Neural crest cell (in vitro differentiated cells): Measurements from ENCODE around the gene ITGBL1. TPM values are rescaled to one million over a fixed set of nuclear protein-coding genes. Genes with fewer than 3 reads are reported as not detected.

ENCODE experiments used
- DNase-seq: peaks from one replicate; pipeline ENCODE4 v3.0.0; 2021; ENCODE audit warnings: low read depth, mixed read lengths, low spot score
- H3K27ac Mint-ChIP-seq: one replicate; pipeline ENCODE4 v1.8.0; 2021; ENCODE audit warnings: mild to moderate bottlenecking, mixed read lengths; ENCODE audit not compliant: unreplicated experiment
- H3K27me3 Mint-ChIP-seq: 2 replicates; pipeline ENCODE4 v1.8.0; 2021; ENCODE audit warnings: low read depth, mild to moderate bottlenecking, mixed read lengths
- H3K36me3 Mint-ChIP-seq: 2 replicates; pipeline ENCODE4 v1.8.0; 2021; ENCODE audit warnings: low read depth, mild to moderate bottlenecking, mixed read lengths
- H3K4me1 Mint-ChIP-seq: 2 replicates; pipeline ENCODE4 v1.8.0; 2021; ENCODE audit warnings: mixed read lengths
- H3K4me3 Mint-ChIP-seq: one replicate; pipeline ENCODE4 v1.8.0; 2021; ENCODE audit warnings: mild to moderate bottlenecking, mixed read lengths
- H3K9me3 Mint-ChIP-seq: 2 replicates; pipeline ENCODE4 v1.8.0; 2021; ENCODE audit warnings: mixed read lengths
- CTCF ChIP-seq: fragments of 200-600 bp; sonication (generic); conservative IDR thresholded peaks from 2 replicates; pipeline ENCODE4 v1.5.0; 2021; ENCODE audit warnings: antibody characterized with exemption, mild to moderate bottlenecking
- total RNA-seq: library from RNA; stranded (reverse); gene quantifications from 2 replicates; pipeline ENCODE4 v1.2.1, GENCODE V29; 2021

The ITGBL1 gene
- total RNA-seq, 1 donor from 2014 or later: not detected

- Mint-ChIP-seq H3K9me3 (no peaks in the 10 kb centered on the region), H3K27me3 (peaks cover 4% of the 10 kb centered on the region), H3K36me3 (no peaks in the 10 kb centered on the region), H3K27ac (no peak overlapping the region), H3K4me1 (no peaks in the 10 kb centered on the region), H3K4me3 (no peak overlapping the region)
- no peak for TF ChIP-seq CTCF
- DNase-seq: no peak
Measured at GRCh38 chr13:101552286-101552685, 99.8 kb downstream of the ITGBL1 start.

GRCh38 chr13:101552786-101553185 is 100.3 kb downstream of the ITGBL1 start:
- no peaks in the 10 kb centered on the region for H3K36me3 Mint-ChIP-seq
- no peak for TF ChIP-seq CTCF
- peak overlapping the region; percentile 32 for H3K27ac Mint-ChIP-seq
- H3K4me1 Mint-ChIP-seq: no peaks in the 10 kb centered on the region
- peaks cover 4% of the 10 kb centered on the region for H3K27me3 Mint-ChIP-seq
- H3K4me3 Mint-ChIP-seq: no peak overlapping the region
- DNase-seq: no peak
- no peaks in the 10 kb centered on the region for H3K9me3 Mint-ChIP-seq

DNA sequence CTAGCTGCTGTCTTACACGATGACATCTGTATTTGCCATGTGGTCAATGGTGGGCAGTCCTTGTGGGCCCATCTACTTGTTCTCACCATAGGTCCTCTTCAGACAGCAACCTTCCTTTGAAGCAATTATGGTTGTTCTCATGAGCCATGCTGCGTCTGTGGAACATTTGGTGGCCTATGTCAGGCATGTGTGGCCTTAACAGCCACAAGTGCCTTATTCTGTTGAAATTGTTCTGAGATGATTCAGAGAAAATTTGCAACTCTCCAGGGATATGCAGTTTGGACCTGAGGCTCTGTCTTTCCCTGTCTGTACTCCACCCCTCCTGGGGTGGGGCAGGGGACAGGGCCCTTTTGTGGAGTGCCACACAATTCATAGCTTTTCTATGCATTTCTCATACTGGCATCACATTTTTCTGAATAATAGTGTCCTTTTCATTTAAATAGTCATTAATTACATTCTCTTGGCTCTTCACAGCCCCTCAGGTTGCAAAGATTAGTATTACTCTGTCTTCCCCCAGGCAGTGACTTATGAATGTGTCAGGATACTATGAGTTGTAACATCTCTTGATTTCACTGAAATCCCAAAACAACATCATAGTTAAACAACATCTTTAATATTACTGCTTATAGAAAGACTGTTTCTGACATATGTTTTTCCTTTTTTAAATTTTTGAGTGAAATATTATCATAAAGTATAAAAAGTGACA is 102.1 kb downstream of the ITGBL1 start:
- DNase-seq: no peak
- Mint-ChIP-seq H3K36me3 (no peaks in the 10 kb centered on the region), H3K4me3 (no peak overlapping the region), H3K27ac (no peak overlapping the region), H3K4me1 (no peaks in the 10 kb centered on the region), H3K27me3 (peaks cover 4% of the 10 kb centered on the region), H3K9me3 (no peaks in the 10 kb centered on the region)
- TF ChIP-seq CTCF: no peak

DNA sequence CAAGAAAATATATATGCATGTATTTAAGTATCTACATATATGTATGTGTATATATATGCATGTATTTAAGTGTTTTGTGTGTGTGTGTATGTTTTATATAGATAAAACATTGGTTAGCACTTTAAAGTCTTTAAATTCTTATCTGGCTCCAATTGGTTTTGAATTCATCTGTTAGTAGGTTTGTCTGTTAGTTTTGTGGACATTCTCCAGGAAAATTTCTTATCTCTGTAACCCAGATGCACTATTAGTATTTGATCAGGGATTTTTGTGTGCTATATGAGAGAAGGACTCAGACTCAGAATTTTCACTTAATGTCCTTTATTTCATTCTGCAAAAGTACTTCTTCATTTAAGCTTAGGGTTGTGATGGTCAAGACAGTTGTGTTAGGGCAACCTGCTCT is 103.1 kb downstream of the ITGBL1 start:
- H3K27ac Mint-ChIP-seq: no peak overlapping the region
- no peak for DNase-seq
- no peak overlapping the region for H3K4me3 Mint-ChIP-seq
- no peaks in the 10 kb centered on the region for H3K9me3 Mint-ChIP-seq
- H3K36me3 Mint-ChIP-seq: no peaks in the 10 kb centered on the region
- no peaks in the 10 kb centered on the region for H3K4me1 Mint-ChIP-seq
- TF ChIP-seq CTCF: no peak
- H3K27me3 Mint-ChIP-seq: peaks cover 4% of the 10 kb centered on the region

GRCh38 chr13:101556676-101557123 is 104.2 kb downstream of the ITGBL1 start:
- Mint-ChIP-seq H3K27me3 (no peaks in the 10 kb centered on the region), H3K4me1 (no peaks in the 10 kb centered on the region), H3K27ac (no peak overlapping the region), H3K36me3 (no peaks in the 10 kb centered on the region), H3K4me3 (no peak overlapping the region), H3K9me3 (no peaks in the 10 kb centered on the region)
- DNase-seq: no peak
- TF ChIP-seq CTCF: no peak
